LHCN-M2 (cell line): ENCODE results near the gene TSPO2. TPM values are rescaled to one million over a fixed set of nuclear protein-coding genes. Genes with fewer than 3 reads are reported as not detected.

ENCODE experiments used
- DNase-seq: peaks from one replicate; pipeline ENCODE4 v3.0.0-alpha.2; 2012; ENCODE audit warnings: low read depth
- total RNA-seq: library from RNA; depleted of rRNA; stranded (reverse); fragments of >200 nt; gene quantifications from 2 replicates; pipeline ENCODE4 v1.2.3, GENCODE V29; 2014

The TSPO2 gene
- total RNA-seq, 1 experiment from 2014 or later, result not detected

- no peak for DNase-seq
These were observed 7.7 kb downstream of the TSPO2 start for GRCh38 chr6:41049955-41050354.

GRCh38 chr6:41050536-41050935 is 8.3 kb downstream of the TSPO2 start:
- no peak for DNase-seq

- no peak for DNase-seq
These were observed 9.6 kb downstream of the TSPO2 start for GRCh38 chr6:41051873-41052272.

GRCh38 chr6:41053041-41053440 is 10.8 kb downstream of the TSPO2 start, which contains the start of gene APOBEC2:
Gene APOBEC2 (plus strand): TSS chr6:41053202. CDS start chr6:41053348, 146 bp downstream.
- DNase-seq, result no peak

GRCh38 chr6:41054511-41054910 is 12.2 kb downstream of the TSPO2 start:
- DNase-seq, result no peak

- DNase-seq, result no peak
These were observed 12.9 kb downstream of the TSPO2 start for GRCh38 chr6:41055149-41055548.

GRCh38 chr6:41056768-41057490 is 14.7 kb downstream of the TSPO2 start:
- no peak for DNase-seq

GRCh38 chr6:41058783-41059181 is 16.5 kb downstream of the TSPO2 start:
- no peak for DNase-seq

GRCh38 chr6:41059556-41059955 is 17.3 kb downstream of the TSPO2 start:
- peak; percentile 5 for DNase-seq

- no peak for DNase-seq
These were observed 19.0 kb downstream of the TSPO2 start for GRCh38 chr6:41061196-41061726.

- DNase-seq, result no peak
These were observed 19.8 kb downstream of the TSPO2 start for GRCh38 chr6:41062056-41062455.

- no peak for DNase-seq
These were observed 21.6 kb downstream of the TSPO2 start for GRCh38 chr6:41063884-41064285.

GRCh38 chr6:41064841-41065240 is 22.6 kb downstream of the TSPO2 start:
- DNase-seq, result no peak

- no peak for DNase-seq
These were observed 23.3 kb downstream of the TSPO2 start for GRCh38 chr6:41065550-41066026.

- peak; percentile 68 for DNase-seq
These were observed 24.6 kb downstream of the TSPO2 start for GRCh38 chr6:41066867-41067304.

- DNase-seq, result no peak
These were observed 29.2 kb downstream of the TSPO2 start for GRCh38 chr6:41071501-41071922.

GRCh38 chr6:41071923-41072835 is 29.9 kb downstream of the TSPO2 start, which contains the start of gene OARD1:
Gene OARD1 (minus strand): TSS chr6:41072356. CDS start chr6:41071634, 722 bp downstream.
- peak; percentile 99 for DNase-seq

GRCh38 chr6:41072836-41073202 is 30.6 kb downstream of the TSPO2 start, which contains the start of gene NFYA:
Gene NFYA (plus strand): TSS chr6:41072974. CDS start chr6:41079090, 6,116 bp downstream.
- no peak for DNase-seq

GRCh38 chr6:41073203-41073967 is 31.1 kb downstream of the TSPO2 start:
- peak; percentile 67 for DNase-seq

GRCh38 chr6:41073968-41074691 is 31.9 kb downstream of the TSPO2 start:
- DNase-seq, result peak; percentile 36
